Prostate gland (tissue), 2 donors: ENCODE results near the gene CRY2.
"Not testable (repeated sequence)": the region's sequence is repeated elsewhere in the genome, so short reads cannot be mapped to it uniquely, and the experiment has no call there.

Source experiments
- POLR2A ChIP-seq: fragments of 450-650 bp; IDR thresholded peaks from one replicate; pipeline ENCODE4 v1.6.1; 2016; ENCODE audit warnings: antibody characterized with exemption, mild to moderate bottlenecking
- TF ChIP-seq, protein P1 (sequence below), 4 experiments: fragments of 200-600 bp in 2 of 4; fragments of 450-650 bp in 2 of 4; sonication (generic) in 2 of 4; IDR thresholded peaks; 1 replicate in 3 of 4; 2 replicates in 1 of 4; pipeline ENCODE4 v1.5.1; 2016 to 2019; ENCODE audit warnings: antibody characterized with exemption in 4 of 4, mild to moderate bottlenecking in 2 of 4, moderate library complexity in 2 of 4

DNA sequence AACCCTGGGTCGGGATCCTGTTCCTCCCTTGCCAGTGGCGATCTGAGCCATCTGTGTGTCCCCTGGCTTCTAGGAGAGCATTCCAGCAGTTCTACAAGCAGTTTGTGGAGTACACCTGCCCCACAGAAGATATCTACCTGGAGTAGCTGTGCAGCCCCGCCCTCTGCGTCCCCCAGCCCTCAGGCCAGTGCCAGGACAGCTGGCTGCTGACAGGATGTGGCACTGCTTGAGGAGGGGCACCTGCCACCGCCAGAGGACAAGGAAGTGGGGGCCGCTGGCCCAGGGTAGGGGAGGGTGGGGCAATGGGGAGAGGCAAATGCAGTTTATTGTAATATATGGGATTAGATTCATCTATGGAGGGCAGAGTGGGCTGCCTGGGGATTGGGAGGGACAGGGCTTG is 58.3 kb downstream of the CRY2 start:
- TF ChIP-seq POLR2A = not testable (repeated sequence)
- TF ChIP-seq, protein P1, sequence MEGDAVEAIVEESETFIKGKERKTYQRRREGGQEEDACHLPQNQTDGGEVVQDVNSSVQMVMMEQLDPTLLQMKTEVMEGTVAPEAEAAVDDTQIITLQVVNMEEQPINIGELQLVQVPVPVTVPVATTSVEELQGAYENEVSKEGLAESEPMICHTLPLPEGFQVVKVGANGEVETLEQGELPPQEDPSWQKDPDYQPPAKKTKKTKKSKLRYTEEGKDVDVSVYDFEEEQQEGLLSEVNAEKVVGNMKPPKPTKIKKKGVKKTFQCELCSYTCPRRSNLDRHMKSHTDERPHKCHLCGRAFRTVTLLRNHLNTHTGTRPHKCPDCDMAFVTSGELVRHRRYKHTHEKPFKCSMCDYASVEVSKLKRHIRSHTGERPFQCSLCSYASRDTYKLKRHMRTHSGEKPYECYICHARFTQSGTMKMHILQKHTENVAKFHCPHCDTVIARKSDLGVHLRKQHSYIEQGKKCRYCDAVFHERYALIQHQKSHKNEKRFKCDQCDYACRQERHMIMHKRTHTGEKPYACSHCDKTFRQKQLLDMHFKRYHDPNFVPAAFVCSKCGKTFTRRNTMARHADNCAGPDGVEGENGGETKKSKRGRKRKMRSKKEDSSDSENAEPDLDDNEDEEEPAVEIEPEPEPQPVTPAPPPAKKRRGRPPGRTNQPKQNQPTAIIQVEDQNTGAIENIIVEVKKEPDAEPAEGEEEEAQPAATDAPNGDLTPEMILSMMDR (IDR thresholded peaks at IDR 0.05) = not testable (repeated sequence)
